ENCODE results near the gene VENTX. TPM values are rescaled to one million over a fixed set of nuclear protein-coding genes. Genes with fewer than 3 reads are reported as not detected.

VENTX gene
- total and polyA plus RNA-seq, 2 of the 4 experiments (the other 2 are of a cell fraction): not detected

- peaks cover 1% of the 10 kb centered on the region for H3K4me1 ChIP-seq (ENCODE audit: control insufficient read depth, insufficient read depth, low read length)
- no TSS peak for BruUV-seq (replicated peaks)
- in situ Hi-C loops (cut with MboI; ENCODE audit: low sequenced_read_pairs) (loop anchor here (25.0 kb wide), 1 partner anchor 604 kb away; no protein-coding TSS in a partner anchor), dilution Hi-C loops (cut with HindIII; ENCODE audit: low sequenced_read_pairs, unreplicated experiment) (no loop called here), intact Hi-C loops (cut with micrococcal nuclease) (no loop called here)
- H2AFZ ChIP-seq (replicated peaks; ENCODE audit: low read length, poor library complexity): no peak overlapping the region
- no peak overlapping the region for H2BK120ac ChIP-seq (ENCODE audit: low read depth, low read length)
- no peak overlapping the region for H3K4ac ChIP-seq (ENCODE audit: low read depth, low read length)
- peaks cover 0 to under 1% of the 10 kb centered on the region in 2 experiments; a peak in 1 of 4 replicates for H3K79me1 ChIP-seq (ENCODE audit: low read depth in 1 of 2, low read length in 2 of 2)
- H4K8ac ChIP-seq (ENCODE audit: low read depth in 2 of 2, low read length in 2 of 2): no peak overlapping the region
- no peak overlapping the region for H3K23ac ChIP-seq (ENCODE audit: low read depth, low read length)
- peaks cover 4% of the 10 kb centered on the region; the same call in 1 of the 2 replicates for H3K36me3 ChIP-seq (ENCODE audit: control insufficient read depth, insufficient read depth, low read length)
- H3K14ac ChIP-seq (replicated peaks; ENCODE audit: low read depth, low read length): no peak overlapping the region
- 71% methylated on average over 7 of the region's 21 CpGs; no CpG with 5 or more reads in 1 of the 2 experiments for WGBS, 2 experiments (ENCODE audit: extremely low coverage in 2 of 2, insufficient read length in 1 of 2)
- peaks cover 2% of the 10 kb centered on the region; the same call in 1 of the 2 replicates for H3K9me1 ChIP-seq (ENCODE audit: insufficient read depth, low read length)
- ChIA-PET POLR2A (ENCODE audit: unreplicated experiment) (no interaction called here), CTCF (no interaction called here)
- TF ChIP-seq, protein P1, sequence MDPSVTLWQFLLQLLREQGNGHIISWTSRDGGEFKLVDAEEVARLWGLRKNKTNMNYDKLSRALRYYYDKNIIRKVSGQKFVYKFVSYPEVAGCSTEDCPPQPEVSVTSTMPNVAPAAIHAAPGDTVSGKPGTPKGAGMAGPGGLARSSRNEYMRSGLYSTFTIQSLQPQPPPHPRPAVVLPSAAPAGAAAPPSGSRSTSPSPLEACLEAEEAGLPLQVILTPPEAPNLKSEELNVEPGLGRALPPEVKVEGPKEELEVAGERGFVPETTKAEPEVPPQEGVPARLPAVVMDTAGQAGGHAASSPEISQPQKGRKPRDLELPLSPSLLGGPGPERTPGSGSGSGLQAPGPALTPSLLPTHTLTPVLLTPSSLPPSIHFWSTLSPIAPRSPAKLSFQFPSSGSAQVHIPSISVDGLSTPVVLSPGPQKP (IDR thresholded peaks at IDR 0.05; ENCODE audit: borderline replicate concordance, low read depth, low read length): no peak
- TF ChIP-seq MAZ (IDR thresholded peaks at IDR 0.05; ENCODE audit: borderline replicate concordance, low read depth, low read length) (no peak), FOS (IDR thresholded peaks at IDR 0.05; ENCODE audit: low read depth, low read length) (no peak), NFE2L2 (IDR thresholded peaks at IDR 0.05; ENCODE audit: low read depth, low read length) (no peak), MXI1 (IDR thresholded peaks at IDR 0.05; ENCODE audit: borderline replicate concordance, low read depth, low read length) (no peak), POLR2A (IDR thresholded peaks at IDR 0.05; ENCODE audit: low read depth, low read length) (no peak), RCOR1 (IDR thresholded peaks at IDR 0.05; ENCODE audit: insufficient replicate concordance, low read length) (no peak), CTCF (conservative IDR thresholded peaks at IDR 0.05; ENCODE audit: low read depth, low read length) (no peak), CHD1 (IDR thresholded peaks at IDR 0.05; ENCODE audit: low read depth, low read length) (no peak)
- ATAC-seq (ENCODE audit: low read depth) (no peak), DNase-seq (no peak)
- no peak overlapping the region for H2AK5ac ChIP-seq (ENCODE audit: low read depth, low read length)
- no peaks in the 10 kb centered on the region; the same call in 1 of the 2 replicates for H3K27me3 ChIP-seq (ENCODE audit: control insufficient read depth, insufficient read depth, low read length)
- H4K5ac ChIP-seq (ENCODE audit: low read depth, low read length): no peak overlapping the region
- no peaks in the 10 kb centered on the region for H3K9me3 ChIP-seq (ENCODE audit: control insufficient read depth, insufficient read depth, low read length)
- no peak overlapping the region for H2BK15ac ChIP-seq (ENCODE audit: low read depth, low read length)
- no peak overlapping the region for H3K56ac ChIP-seq (ENCODE audit: extremely low read depth, insufficient read depth, low read length)
- H2AK9ac ChIP-seq (replicated peaks; ENCODE audit: low read depth, low read length, poor library complexity): peak overlapping the region; percentile 50
- H3K9ac ChIP-seq (ENCODE audit: low read depth, low read length): no peak overlapping the region
- H3K4me2 ChIP-seq (ENCODE audit: low read depth, low read length): no peak overlapping the region
- no peak overlapping the region for H3K27ac ChIP-seq (ENCODE audit: insufficient read depth, low read length)
- H2BK20ac ChIP-seq (ENCODE audit: low read depth, low read length): no peak overlapping the region
- no peak overlapping the region for H2BK5ac ChIP-seq (ENCODE audit: low read depth, low read length, poor library complexity, severe bottlenecking)
- no peaks in the 10 kb centered on the region for H4K20me1 ChIP-seq (ENCODE audit: insufficient read depth, low read length)
- no peak overlapping the region for H3K18ac ChIP-seq (ENCODE audit: low read depth, low read length)
- no peak overlapping the region for H4K91ac ChIP-seq (ENCODE audit: insufficient read depth, low read depth, low read length)
- no peak overlapping the region for H3K4me3 ChIP-seq (ENCODE audit: insufficient read depth, low read depth, low read length)
Observed at GRCh38 chr10:133266056-133266795, 28.6 kb downstream of the VENTX start.
